Mesothelial cell of epicardium (in vitro differentiated cells): ENCODE results near the gene SDK1. TPM values are rescaled to one million over a fixed set of nuclear protein-coding genes. Genes with fewer than 3 reads are reported as not detected.

Experiments
- DNase-seq, 2 experiments: peaks; one replicate each; pipeline ENCODE4 v3.0.0; 2021; ENCODE audit warnings: low spot score in 2 of 2; ENCODE audit not compliant: unreplicated experiment in 2 of 2
- H3K27ac Mint-ChIP-seq: 2 replicates; pipeline ENCODE4 v1.8.0; 2021; ENCODE audit warnings: mixed read lengths
- H3K27me3 Mint-ChIP-seq: 2 replicates; pipeline ENCODE4 v1.8.0; 2021; ENCODE audit warnings: low read depth, mixed read lengths
- H3K36me3 Mint-ChIP-seq: 2 replicates; pipeline ENCODE4 v1.8.0; 2021; ENCODE audit warnings: mixed read lengths
- H3K4me1 Mint-ChIP-seq: 2 replicates; pipeline ENCODE4 v1.8.0; 2021; ENCODE audit warnings: mixed read lengths
- H3K4me3 Mint-ChIP-seq: 2 replicates; pipeline ENCODE4 v1.8.0; 2021; ENCODE audit warnings: mild to moderate bottlenecking, moderate library complexity, mixed read lengths
- H3K9me3 Mint-ChIP-seq: 2 replicates; pipeline ENCODE4 v1.8.0; 2021; ENCODE audit warnings: mixed read lengths
- CTCF ChIP-seq: fragments of 200-600 bp; sonication (generic); IDR thresholded peaks from one replicate; pipeline ENCODE4 v1.5.0; 2021; ENCODE audit warnings: antibody characterized with exemption; ENCODE audit not compliant: unreplicated experiment
- total RNA-seq: library from RNA; stranded (reverse); gene quantifications from 3 replicates; pipeline ENCODE4 v1.2.1, GENCODE V29; 2021

SDK1 gene
- total RNA-seq, 1 donor from 2014 or later: 12.8 TPM

- no peak for DNase-seq
- H3K36me3 Mint-ChIP-seq: no peaks in the 10 kb centered on the region
- peaks cover 12% of the 10 kb centered on the region for H3K27me3 Mint-ChIP-seq
- TF ChIP-seq CTCF: no peak
- H3K4me3 Mint-ChIP-seq: no peak overlapping the region
- H3K9me3 Mint-ChIP-seq: no peaks in the 10 kb centered on the region
- no peak overlapping the region for H3K27ac Mint-ChIP-seq
- H3K4me1 Mint-ChIP-seq: peaks cover 17% of the 10 kb centered on the region
These were observed 338 bp downstream of the SDK1 start for GRCh38 chr7:3301449-3301731.

DNA sequence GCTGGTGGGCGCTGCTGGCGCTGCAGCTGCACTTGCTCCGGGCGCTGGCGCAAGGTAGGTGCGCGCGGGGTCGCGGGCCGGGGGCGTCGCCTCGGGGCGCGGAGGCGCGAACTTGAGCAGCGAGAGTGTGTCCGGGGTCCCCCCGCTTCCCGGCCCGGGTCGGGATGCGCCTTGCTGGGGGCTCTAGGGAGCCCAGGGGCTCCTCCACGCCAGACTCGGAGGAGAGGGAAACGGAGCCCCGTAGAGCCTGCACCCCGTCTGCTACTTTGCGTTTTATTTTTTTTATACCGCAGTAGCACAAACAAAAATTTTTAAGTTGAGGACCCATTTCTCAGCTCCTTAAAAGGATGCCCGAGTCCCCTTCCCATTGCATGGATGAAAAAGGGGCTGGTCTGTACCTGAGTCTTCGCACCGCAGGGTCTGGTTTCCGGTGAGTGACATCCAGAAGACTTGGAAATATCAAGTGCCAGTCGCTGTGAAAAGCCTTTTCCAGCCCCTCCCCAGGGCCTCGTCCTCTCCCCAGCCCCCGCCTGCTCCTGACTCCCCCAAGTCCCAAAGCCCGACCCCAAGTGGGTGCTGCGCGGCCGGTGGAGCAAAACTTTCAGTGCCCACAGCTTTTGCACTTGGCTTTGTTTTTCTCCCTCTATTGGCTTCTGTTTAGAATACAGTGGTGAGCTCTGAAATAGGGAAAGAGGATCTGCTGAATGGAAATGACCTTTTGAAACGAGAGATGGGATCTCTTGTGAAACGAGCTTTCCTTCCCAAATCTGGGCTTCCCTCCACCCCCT, 973 bp downstream of the SDK1 start:
- no peak for TF ChIP-seq CTCF
- Mint-ChIP-seq H3K27me3 (peaks cover 12% of the 10 kb centered on the region), H3K36me3 (no peaks in the 10 kb centered on the region), H3K27ac (peak overlapping the region; percentile 92), H3K9me3 (no peaks in the 10 kb centered on the region), H3K4me3 (peak overlapping the region; percentile 88), H3K4me1 (peaks cover 17% of the 10 kb centered on the region)
- DNase-seq: peak in 1 of 2 experiments; percentile 49

DNA sequence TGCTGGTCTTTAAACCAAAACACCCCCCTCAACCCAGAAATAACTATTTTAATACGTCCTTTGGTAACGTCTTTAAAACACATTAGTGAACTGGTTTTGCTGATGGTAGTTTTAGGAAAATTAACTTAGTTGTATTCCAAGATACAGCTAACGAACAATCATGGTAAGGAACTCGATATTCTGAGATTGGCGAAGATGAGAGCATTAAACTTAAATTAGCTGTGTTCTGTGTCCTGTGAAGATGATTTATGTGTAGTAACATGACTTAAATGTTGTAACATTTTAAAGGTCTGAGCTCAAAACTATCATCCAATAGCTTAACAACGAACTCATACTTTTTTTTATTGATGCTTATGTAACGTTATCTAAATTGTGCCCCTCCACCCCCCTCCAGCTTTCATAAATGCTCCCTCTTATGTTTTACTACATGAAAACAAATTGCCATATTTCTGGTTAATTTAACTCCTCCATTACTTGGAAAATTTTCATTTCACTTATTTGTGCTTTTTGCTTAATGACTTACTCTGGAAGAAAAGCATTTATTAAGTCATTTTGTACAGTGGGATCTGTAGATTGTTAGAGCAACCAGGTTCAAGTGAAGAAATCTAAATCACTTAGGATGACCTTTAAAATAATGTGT, 1.7 kb downstream of the SDK1 start:
- H3K4me1 Mint-ChIP-seq: peaks cover 17% of the 10 kb centered on the region
- peaks cover 12% of the 10 kb centered on the region for H3K27me3 Mint-ChIP-seq
- no peak for DNase-seq
- no peaks in the 10 kb centered on the region for H3K36me3 Mint-ChIP-seq
- no peaks in the 10 kb centered on the region for H3K9me3 Mint-ChIP-seq
- peak overlapping the region; percentile 88 for H3K4me3 Mint-ChIP-seq
- TF ChIP-seq CTCF: no peak
- H3K27ac Mint-ChIP-seq: peak overlapping the region; percentile 92

DNA sequence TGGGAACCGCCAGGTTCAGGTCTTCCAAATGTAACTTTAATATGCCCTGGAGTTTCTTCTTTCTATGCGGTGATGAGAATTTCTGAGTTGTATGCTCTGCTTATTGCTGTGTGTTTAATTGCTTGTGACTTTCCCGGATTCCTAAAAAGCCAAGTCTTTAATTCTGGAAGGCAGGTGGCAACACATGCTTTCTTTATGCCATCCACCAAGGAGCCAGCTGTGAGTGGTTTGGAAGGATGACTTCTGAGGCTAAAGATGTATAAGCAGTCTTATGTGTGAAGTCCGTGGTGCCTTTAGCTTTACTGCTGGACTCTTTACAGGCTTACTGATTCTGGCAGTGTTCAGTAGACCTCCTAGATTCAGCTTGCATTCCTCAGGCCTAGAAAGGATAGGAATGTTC, 3.1 kb downstream of the SDK1 start:
- Mint-ChIP-seq H3K36me3 (no peaks in the 10 kb centered on the region), H3K27ac (no peak overlapping the region), H3K4me3 (no peak overlapping the region), H3K9me3 (no peaks in the 10 kb centered on the region), H3K4me1 (peaks cover 17% of the 10 kb centered on the region), H3K27me3 (peaks cover 10% of the 10 kb centered on the region)
- no peak for DNase-seq
- TF ChIP-seq CTCF: no peak

GRCh38 chr7:3307435-3307834, 6.4 kb downstream of the SDK1 start:
- Mint-ChIP-seq H3K27ac (no peak overlapping the region), H3K4me1 (peaks cover 17% of the 10 kb centered on the region), H3K36me3 (no peaks in the 10 kb centered on the region), H3K27me3 (no peaks in the 10 kb centered on the region), H3K4me3 (no peak overlapping the region), H3K9me3 (no peaks in the 10 kb centered on the region)
- no peak for DNase-seq
- no peak for TF ChIP-seq CTCF
